Measurements from ENCODE around the gene SOWAHC.
A peak's percentile ranks its signal among the peaks of the same experiment; 100 is the strongest.

SOWAHC gene

GRCh38 chr2:109631741-109632140 is 17.6 kb downstream of the SOWAHC start:
- H3K4me3 ChIP-seq (ENCODE audit: low read length): no peak overlapping the region
- no peak for DNase-seq (ENCODE audit: low read depth)
- TF ChIP-seq, protein P1, sequence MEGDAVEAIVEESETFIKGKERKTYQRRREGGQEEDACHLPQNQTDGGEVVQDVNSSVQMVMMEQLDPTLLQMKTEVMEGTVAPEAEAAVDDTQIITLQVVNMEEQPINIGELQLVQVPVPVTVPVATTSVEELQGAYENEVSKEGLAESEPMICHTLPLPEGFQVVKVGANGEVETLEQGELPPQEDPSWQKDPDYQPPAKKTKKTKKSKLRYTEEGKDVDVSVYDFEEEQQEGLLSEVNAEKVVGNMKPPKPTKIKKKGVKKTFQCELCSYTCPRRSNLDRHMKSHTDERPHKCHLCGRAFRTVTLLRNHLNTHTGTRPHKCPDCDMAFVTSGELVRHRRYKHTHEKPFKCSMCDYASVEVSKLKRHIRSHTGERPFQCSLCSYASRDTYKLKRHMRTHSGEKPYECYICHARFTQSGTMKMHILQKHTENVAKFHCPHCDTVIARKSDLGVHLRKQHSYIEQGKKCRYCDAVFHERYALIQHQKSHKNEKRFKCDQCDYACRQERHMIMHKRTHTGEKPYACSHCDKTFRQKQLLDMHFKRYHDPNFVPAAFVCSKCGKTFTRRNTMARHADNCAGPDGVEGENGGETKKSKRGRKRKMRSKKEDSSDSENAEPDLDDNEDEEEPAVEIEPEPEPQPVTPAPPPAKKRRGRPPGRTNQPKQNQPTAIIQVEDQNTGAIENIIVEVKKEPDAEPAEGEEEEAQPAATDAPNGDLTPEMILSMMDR (IDR thresholded peaks at IDR 0.05; ENCODE audit: insufficient read depth, low read depth, low read length, missing control alignments): no peak

DNA sequence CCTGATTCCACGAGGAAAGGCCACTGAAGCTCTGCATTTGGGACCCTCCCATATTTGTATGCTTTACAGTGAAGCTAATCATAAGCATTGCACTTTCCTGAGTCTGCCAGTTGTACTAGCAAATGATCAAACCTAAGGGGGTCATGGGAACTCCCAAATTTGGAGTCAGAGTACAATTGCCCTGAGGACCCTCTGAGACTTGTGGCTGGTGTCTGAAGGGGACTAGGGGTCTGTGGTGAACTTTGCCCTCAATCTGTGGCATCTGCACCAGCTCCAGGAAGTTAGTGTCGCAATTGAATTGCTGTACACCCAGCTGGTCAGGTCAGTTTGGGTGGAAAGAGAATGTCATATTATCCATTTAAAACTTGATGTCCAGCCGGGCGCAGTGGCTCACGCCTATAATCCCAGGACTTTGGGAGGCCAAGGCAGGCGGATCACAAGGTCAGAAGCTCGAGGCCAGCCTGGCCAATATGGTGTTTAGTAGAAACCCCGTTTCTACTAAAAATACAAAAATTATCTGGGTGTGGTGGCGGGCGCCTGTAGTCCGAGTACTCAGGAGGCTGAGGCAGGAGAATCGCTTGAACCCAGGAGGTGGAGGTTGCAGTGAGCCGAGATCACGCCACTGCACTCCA is 18.1 kb downstream of the SOWAHC start:
- no peak for DNase-seq (ENCODE audit: low read depth)
- TF ChIP-seq, protein P1 (IDR thresholded peaks at IDR 0.05; ENCODE audit: insufficient read depth, low read depth, low read length, missing control alignments): no peak
- no peak overlapping the region for H3K4me3 ChIP-seq (ENCODE audit: low read length)

GRCh38 chr2:109633284-109633961 is 19.3 kb downstream of the SOWAHC start:
- H3K4me3 ChIP-seq (ENCODE audit: low read length): no peak overlapping the region
- TF ChIP-seq, protein P1 (IDR thresholded peaks at IDR 0.05; ENCODE audit: insufficient read depth, low read depth, low read length, missing control alignments): no peak
- no peak for DNase-seq (ENCODE audit: low read depth)

DNA sequence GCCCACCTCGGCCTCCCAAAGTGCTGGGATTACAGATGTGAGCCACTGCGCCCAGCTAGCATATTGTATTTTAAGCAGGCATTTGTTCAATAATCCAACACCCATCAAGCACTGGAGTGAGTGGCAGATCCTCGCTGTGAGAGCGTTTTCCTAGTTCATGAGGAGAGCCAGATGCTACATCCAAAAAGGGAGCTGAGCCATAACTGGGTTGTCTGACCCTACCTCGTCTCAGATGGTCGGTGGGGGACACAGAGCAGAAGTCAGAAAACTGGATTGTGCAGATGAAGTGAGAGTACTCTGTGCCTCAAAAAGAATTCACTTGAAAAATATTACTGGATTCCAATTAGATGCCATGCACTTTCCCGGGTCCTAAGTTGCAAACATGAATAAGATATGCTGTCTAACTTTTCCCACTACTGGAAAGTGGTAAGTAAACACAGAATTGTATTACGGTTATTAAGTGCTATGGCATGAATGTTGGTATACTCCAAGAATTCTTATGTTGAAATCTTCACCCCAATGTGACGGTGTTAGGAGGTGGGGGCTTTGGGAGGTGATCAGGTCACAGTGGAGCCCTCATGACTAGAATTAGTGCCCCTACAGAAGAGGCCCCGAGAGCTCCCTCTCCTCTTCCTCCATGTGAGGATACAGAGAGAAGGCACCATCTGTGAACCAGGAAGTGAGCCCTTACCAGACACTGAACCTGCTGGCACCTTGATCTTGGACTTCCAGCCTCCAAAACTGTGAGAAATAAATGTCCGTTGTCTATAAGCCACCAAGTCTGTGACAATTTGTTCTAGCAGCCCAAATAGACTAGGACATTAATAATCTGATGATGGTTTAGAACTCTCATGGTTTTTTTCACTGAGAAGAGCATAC is 21.5 kb downstream of the SOWAHC start:
- TF ChIP-seq, protein P1 (IDR thresholded peaks at IDR 0.05; ENCODE audit: insufficient read depth, low read depth, low read length, missing control alignments): no peak
- DNase-seq (ENCODE audit: low read depth): no peak
- no peak overlapping the region for H3K4me3 ChIP-seq (ENCODE audit: low read length)

DNA sequence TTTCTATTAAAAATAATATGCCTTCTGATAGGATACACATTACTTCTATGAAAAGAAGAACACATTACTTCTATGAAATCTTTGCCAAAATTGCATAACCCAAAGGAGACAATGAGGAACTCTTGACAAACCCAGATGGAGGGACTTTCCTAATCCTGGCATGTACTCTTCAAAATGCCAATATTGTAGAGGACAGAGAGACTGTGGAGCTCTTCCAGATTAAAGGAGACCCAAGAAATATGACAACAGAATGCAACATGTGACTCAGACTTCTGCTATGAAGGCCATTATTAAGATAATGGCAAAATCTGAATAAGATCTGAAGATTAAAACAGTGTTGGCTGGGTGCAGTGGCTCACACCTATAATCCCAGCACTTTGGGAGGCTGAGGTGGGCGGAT is 22.2 kb downstream of the SOWAHC start:
- peak; percentile 39 for DNase-seq (ENCODE audit: low read depth)
- TF ChIP-seq, protein P1 (IDR thresholded peaks at IDR 0.05; ENCODE audit: insufficient read depth, low read depth, low read length, missing control alignments): no peak
- no peak overlapping the region for H3K4me3 ChIP-seq (ENCODE audit: low read length)

DNA sequence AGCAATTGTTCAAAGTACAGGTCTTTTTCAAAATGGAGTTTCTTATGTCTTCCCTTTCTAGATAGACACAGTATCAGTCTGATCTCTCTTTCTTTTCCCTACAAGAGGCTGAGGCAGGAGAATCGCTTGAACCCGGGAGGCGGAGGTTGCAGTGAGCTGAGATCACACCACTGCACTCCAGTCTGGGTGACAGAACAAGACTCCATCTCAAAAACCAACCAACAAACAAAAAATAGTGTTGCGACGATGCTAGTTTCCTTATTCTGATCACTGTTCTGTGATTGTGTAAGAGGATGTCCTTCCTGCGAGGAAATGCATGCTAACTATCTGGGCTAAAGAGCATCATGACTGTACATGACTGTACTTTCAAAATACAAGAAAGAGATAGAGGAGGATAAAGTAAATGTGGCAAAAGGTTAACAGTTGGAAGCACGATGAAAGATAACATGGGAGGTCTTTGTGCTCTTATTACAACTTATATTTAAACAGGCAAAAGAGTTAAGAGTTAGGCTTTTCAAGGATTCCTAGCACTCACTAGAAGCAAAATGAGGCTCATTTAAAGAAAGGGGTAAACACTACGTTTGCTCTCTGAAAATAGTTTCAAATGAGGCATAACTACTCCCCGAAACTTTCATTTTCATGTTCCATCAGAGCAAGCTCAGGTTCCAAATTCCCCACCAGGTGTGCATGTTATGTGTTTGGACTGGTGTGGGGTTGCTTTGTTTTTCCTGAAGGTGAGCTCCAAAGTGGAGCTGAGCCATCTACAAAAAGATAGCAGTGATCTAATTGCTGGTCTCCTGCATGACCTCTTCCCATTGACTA is 23.8 kb downstream of the SOWAHC start:
- peak; percentile 73 for DNase-seq (ENCODE audit: low read depth)

More for the DNA sequence above, 23.8 kb downstream of the SOWAHC start:
- no peak overlapping the region for H3K4me3 ChIP-seq (ENCODE audit: low read length)
- TF ChIP-seq, protein P1 (IDR thresholded peaks at IDR 0.05; ENCODE audit: insufficient read depth, low read depth, low read length, missing control alignments): no peak

Measured in epithelial cell of esophagus (primary cell).